Activated CD8-positive, alpha-beta memory T cell treated with anti-CD3 and anti-CD28 coated beads for 4 hours (primary cell): Measurements from ENCODE around the gene CRHR2.
"Not testable (repeated sequence)": the region's sequence is repeated elsewhere in the genome, so short reads cannot be mapped to it uniquely, and the experiment has no call there.

ENCODE experiments used
- DNase-seq, 2 donors: peaks; one replicate each; pipeline ENCODE4 v3.0.0-alpha.2; 2020; ENCODE audit warnings: low read depth in 2 of 2

CRHR2 gene

DNA sequence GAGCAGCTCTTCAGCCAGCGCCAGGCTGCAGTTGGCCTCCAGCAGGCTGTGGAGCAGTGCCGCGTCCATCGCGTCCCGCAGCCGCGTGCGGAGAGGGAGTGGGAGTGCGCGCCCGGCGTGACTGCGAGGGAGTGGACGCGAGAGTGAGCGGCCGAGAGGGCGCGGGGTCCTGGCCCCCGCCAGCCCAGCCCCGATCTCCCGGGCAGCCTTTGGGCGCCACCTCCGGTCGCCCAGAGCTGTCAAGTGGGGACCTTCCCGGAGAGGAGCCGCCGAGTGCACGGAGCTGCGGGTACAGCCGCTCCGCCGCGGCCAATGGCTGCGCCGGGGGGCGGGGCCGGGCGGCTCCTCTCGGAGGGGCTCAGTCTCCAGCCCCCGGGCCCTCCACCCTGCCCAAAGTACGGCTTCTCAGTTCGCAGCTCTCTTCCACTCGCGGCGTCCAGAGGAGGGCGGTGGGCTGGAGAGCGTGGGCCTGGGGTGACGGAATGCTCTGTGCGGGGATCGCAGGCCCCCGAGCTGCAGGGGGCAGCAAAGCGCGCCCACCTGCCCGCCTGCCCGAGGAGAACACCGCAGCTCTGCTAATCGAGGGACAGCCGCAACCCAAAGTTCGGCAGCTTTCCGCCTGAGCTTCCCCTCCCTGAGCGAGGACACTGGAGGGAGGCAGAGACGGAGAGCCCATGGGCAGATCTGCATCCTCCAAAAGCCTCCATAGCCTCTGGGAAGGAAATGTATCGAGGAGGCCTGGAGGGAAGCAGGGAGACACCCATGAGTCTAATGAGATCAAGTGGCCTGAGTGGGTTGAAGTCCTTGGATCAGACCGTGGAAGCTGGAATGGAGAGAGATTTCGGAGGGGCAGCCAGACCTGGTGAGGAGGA is at the start of gene CRHR2:
CRHR2 (minus strand) TSS at position 245 of the 872 bp plus-strand sequence; CDS start at position 69, 176 bp downstream.
- no peak for DNase-seq

- no peak for DNase-seq
Measured at GRCh38 chr7:30731581-30731980, 49.3 kb upstream of the CRHR2 start.

GRCh38 chr7:30730996-30731395 is 48.7 kb upstream of the CRHR2 start:
- no peak for DNase-seq

GRCh38 chr7:30730097-30730496 is 47.8 kb upstream of the CRHR2 start:
- DNase-seq, result no peak

DNA sequence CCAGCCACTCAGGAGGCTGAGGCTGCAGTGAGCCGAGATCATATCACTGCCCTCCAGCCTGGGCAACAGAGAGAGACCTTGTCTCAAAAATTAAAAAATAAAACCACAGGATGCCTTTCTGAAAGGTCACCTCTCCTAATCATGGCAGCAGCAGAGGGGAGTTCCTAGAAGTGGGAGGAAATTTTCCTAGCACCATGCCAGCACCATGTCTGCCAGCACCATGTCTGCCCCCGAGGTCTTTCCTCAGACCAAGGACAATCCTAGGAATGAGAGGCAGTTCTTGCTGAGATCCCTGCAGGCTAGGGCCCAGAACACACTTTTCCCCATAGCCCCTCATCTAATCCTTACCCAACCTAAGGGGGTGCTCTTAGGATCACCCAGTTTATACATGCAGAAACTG is 47.4 kb upstream of the CRHR2 start:
- DNase-seq, result no peak

GRCh38 chr7:30728591-30729100 is 46.4 kb upstream of the CRHR2 start:
- DNase-seq, result no peak

DNA sequence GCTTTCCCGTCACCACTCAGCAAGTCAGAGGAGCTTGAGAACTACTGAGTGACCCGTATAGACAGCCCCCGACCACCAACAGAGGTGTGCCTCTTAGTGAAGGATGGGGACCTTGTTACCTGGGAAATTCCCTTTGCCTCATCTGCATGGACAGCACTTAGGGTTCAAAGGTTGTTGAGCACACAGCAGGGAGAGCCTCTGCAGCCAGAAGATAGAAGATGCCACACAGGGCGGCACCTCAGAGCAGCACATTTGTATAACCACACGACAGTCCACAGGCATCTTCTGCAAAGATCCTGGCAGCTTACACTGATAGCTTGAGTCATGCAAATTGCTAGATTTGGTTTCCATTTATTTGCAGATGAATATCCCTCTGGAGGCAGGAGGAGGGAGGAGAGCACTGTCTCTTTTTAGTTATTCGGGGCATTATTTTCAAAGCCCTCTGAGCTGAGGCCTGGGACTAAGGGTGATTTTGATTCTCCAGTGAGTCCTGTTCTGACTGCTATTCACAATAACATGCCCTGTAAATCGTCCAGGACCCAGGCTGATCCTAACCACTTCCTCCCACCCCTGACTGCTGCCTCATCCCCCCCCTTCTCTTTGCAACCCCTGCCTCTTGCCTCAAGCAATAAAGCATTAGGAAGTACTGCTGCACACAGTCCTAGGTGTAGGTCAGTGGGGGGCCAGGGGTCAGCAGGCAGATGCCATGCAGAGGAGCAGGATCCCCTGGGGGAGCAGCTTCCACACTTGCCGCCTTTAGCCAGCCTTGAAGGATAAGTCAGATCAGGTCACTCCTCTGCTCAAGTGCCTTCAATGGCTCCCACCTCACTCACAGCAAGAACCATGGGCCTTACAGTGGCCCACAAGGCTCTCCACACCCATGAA is 45.0 kb upstream of the CRHR2 start:
- peak; percentile 12 for DNase-seq

- DNase-seq, result no peak
Measured at GRCh38 chr7:30726296-30727006, 44.2 kb upstream of the CRHR2 start.

DNA sequence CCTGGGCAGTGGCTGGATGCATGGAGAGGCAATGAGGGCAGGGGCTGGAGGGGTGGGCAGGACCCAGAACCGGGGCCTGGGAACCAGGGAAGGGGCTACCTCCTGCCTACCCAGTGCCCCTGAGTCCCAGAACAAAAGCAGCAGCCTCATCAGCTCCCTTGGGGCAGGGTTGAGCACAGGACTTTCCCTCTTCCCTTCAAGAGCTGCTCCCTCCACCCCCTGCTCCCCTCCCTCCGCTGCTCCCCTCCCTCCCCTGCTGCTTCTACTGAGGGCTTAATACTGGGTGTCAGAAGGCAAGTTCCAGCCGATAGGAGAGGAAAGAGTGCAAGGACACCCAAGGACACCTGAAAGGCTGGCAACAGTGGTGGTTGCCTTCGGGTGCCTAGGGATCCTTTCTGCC is 41.5 kb upstream of the CRHR2 start:
- no peak for DNase-seq

- no peak for DNase-seq
Measured at GRCh38 chr7:30722671-30723070, 40.4 kb upstream of the CRHR2 start.

DNA sequence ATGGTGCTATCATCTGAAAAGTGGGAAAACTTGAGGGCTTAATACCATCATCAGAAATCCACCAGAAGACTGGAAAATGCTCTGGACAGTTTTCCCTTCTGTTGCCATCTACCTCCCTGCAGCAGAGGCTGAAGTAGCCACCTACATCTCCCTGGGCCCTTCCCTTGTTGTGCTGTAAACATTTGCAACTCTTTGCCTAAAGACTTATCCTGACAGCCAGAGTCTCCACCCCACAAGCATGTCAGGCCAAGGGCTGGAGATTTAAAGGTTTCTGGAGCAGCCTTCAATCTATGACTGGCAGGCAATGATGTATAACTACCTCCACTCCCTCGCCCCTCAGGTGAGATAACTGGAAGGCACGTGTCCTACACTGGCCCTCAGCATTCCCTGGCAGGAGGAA is 39.9 kb upstream of the CRHR2 start:
- DNase-seq, result no peak

- DNase-seq, result no peak
Measured at GRCh38 chr7:30721211-30721610, 39.0 kb upstream of the CRHR2 start.

GRCh38 chr7:30719434-30719833 is 37.2 kb upstream of the CRHR2 start:
- not testable (repeated sequence) for DNase-seq

- no peak for DNase-seq
Measured at GRCh38 chr7:30717181-30717580, 34.9 kb upstream of the CRHR2 start.

- no peak for DNase-seq
Measured at GRCh38 chr7:30714129-30714528, 31.9 kb upstream of the CRHR2 start.

- DNase-seq, result no peak
Measured at GRCh38 chr7:30713392-30713791, 31.1 kb upstream of the CRHR2 start.

GRCh38 chr7:30710669-30711068 is 28.4 kb upstream of the CRHR2 start:
- no peak for DNase-seq

DNA sequence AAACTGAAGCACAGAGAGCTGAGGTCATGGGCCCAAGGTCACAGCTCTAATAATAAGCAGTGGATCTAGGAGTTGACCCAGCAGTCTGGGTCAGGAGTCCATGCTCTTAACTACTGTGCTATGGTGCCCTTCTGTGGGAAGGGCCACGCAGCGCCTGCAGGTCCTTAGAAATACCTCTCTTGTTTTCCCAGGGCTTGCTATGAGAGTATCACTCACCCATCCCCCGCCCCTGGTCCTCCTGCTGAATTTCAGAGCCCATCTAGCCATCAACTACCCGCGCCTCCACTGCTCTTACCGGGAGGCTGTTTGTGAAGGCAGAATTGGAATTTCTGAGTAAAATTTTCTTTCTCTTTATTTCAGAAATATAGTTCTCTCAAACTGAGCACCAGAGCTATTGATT is 27.3 kb upstream of the CRHR2 start:
- DNase-seq, result no peak

DNA sequence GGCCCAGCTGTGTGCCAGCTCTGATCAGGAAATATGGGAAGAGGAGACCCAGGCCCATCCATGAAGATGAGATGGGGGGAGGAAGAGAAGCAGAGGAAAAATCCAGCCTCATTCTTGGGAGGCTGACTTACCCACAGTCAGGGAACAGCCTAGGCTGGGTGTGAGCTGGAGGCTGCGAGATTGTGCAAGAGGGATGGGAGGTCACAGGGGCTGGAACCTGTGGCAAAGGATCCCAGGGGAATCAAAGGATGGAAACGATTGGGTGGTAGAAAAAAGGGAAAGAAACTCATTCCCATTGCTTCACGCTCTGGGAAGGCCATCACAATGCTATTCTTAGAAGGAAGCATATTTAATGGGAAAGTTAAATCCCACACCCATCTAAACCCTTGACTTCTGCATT is 26.7 kb upstream of the CRHR2 start:
- DNase-seq, result no peak

DNA sequence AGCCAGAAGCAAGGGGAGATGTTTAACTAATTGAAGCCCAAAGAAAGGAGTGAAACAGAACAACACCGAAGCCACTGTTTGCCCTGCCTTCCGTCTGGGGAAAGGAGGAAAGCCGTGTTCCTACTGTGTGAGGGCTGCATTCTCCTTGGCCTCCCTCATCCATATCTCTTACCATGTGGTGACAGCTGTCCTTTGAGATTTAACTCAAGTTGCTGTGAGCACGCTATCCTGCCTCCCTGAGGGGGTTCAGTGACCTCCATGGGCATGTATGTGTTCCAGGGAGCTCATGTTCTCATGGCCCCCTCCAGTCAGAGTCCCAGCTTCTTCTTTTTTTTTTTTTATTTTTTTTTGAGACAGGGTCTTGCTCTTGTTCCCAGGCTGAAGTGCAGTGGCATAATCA is 26.2 kb upstream of the CRHR2 start:
- DNase-seq, result no peak

GRCh38 chr7:30707391-30708357 is 25.4 kb upstream of the CRHR2 start:
- no peak for DNase-seq
